ENCODE measurements around the gene PLEKHB2. TPM values are rescaled to one million over a fixed set of nuclear protein-coding genes. Genes with fewer than 3 reads are reported as not detected.

PLEKHB2 gene
- total and polyA plus RNA-seq, 2 of the 8 experiments (the other 6 are each of a cell fraction or from before 2014, with no cell fraction given), result 42.4 to 54.8 TPM

- Histone ChIP-seq H3K79me2 (ENCODE audit: control insufficient read depth in 1 of 2, insufficient read depth in 2 of 2, low read length in 2 of 2) (peaks cover 0 to 81% of the 10 kb centered on the region in 2 experiments), H3K9ac (replicated peaks in 1 of 4; ENCODE audit: extremely low read depth in 1 of 4, low read depth in 3 of 4, low read length in 3 of 4) (no peak overlapping the region), H4K20me1 (replicated peaks in 1 of 2; ENCODE audit: control insufficient read depth in 1 of 2, insufficient read depth in 2 of 2, low read length in 2 of 2) (peaks cover 23 to 42% of the 10 kb centered on the region in 2 experiments), H3K56ac (replicated peaks; ENCODE audit: insufficient read length, low read depth, low read length) (no peak overlapping the region), H3K18ac (ENCODE audit: extremely low read depth, low read length) (no peak overlapping the region), H2BK5ac (ENCODE audit: low read depth, low read length) (no peak overlapping the region), H4K8ac (ENCODE audit: extremely low read depth, insufficient read depth, low read length) (peak overlapping the region; percentile 31; the same call in 1 of the 2 replicates), H4K91ac (replicated peaks; ENCODE audit: insufficient read length, low read length) (no peak overlapping the region), H4K5ac (ENCODE audit: insufficient read length, low read depth, low read length) (no peak overlapping the region), H2AFZ (ENCODE audit: low read length) (no peak overlapping the region), H3K36me3 (ENCODE audit: control insufficient read depth in 2 of 4, insufficient read depth in 4 of 4, low read length in 3 of 4) (peaks cover 5 to 62% (median 23%) of the 10 kb centered on the region in 4 experiments; a peak in 7 of 8 replicates), H3K27me3 (replicated peaks in 1 of 4; ENCODE audit: control insufficient read depth in 3 of 4, extremely low read depth in 1 of 4, insufficient read depth in 3 of 4, low read length in 3 of 4) (no peaks in the 10 kb centered on the region), H3K4me1 (replicated peaks in 1 of 4; ENCODE audit: control insufficient read depth in 3 of 4, insufficient read depth in 4 of 4, low read length in 3 of 4) (peaks cover 0 to 2% (median 0%) of the 10 kb centered on the region in 4 experiments; a peak in 1 of 7 replicates), H3K14ac (ENCODE audit: insufficient read length) (no peak overlapping the region), H3K23me2 (ENCODE audit: low read depth, low read length) (no peaks in the 10 kb centered on the region), H3K27ac (ENCODE audit: low read depth, low read length) (no peak overlapping the region), H2BK15ac (ENCODE audit: low read length) (no peak overlapping the region), H3K9me3 (ENCODE audit: insufficient read depth in 2 of 2, low read depth in 1 of 2, low read length in 1 of 2) (no peaks in the 10 kb centered on the region), H2AK5ac (ENCODE audit: low read depth, low read length) (no peak overlapping the region), H3K4ac (replicated peaks; ENCODE audit: insufficient read length, low read depth, low read length) (no peak overlapping the region), H3K4me2 (ENCODE audit: insufficient read depth in 1 of 2, low read depth in 2 of 2, low read length in 2 of 2) (no peak overlapping the region), H2BK12ac (ENCODE audit: low read depth, low read length) (no peak overlapping the region), H3K23ac (ENCODE audit: insufficient read length) (no peak overlapping the region), H3K79me1 (ENCODE audit: low read depth, low read length) (peaks cover 23% of the 10 kb centered on the region), H3K4me3 (ENCODE audit: extremely low read depth in 1 of 4, insufficient read depth in 2 of 4, low read depth in 3 of 4, low read length in 4 of 4) (no peak overlapping the region), H2BK20ac (ENCODE audit: low read length) (no peak overlapping the region), H2BK120ac (replicated peaks; ENCODE audit: low read depth, low read length) (no peak overlapping the region)
- FAIRE-seq, result no peak
- ChIA-PET POLR2A (ENCODE audit: partially characterized antibody) (interaction anchor here (0.6 to 1.5 kb wide), 3 partner anchors 9 to 235 kb away, joined by 3 to 7 read pairs (median 4); partner anchors contain the start of gene FAM168B), CTCF (ENCODE audit: partially characterized antibody) (interaction anchor here (1.4 to 2.2 kb wide), 2 partner anchors 15 to 18 kb away, joined by 3 to 12 read pairs; no protein-coding TSS in a partner anchor)
- 92% methylated on average over 4 of the region's 4 CpGs; no CpG with 5 or more reads in 1 of the 2 experiments for WGBS, 2 experiments (ENCODE audit: extremely low coverage in 1 of 2, insufficient coverage in 1 of 2, insufficient read length in 1 of 2, insufficient replicate concordance in 2 of 2, low coverage in 1 of 2, low lambda C conversion rate in 2 of 2, missing lambda C conversion rate in 1 of 2)
- DNase-seq (ENCODE audit: low read depth in 1 of 2, low spot score in 2 of 2), result no peak
- no peak for TF ChIP-seq ATF3 (IDR thresholded peaks at IDR 0.05; ENCODE audit: insufficient read depth, low read depth, low read length)
- no peak for TF ChIP-seq TCF12 (IDR thresholded peaks at IDR 0.05; ENCODE audit: low read depth, low read length)
- TF ChIP-seq POU5F1 (IDR thresholded peaks at IDR 0.05; ENCODE audit: low read depth, low read length), result no peak
- no peak for TF ChIP-seq TEAD4 (IDR thresholded peaks at IDR 0.05; ENCODE audit: low read depth, low read length)
- no peak for TF ChIP-seq CHD1 (IDR thresholded peaks at IDR 0.05; ENCODE audit: low read depth, low read length)
- no peak for TF ChIP-seq E2F6 (IDR thresholded peaks at IDR 0.05)
- no peak for TF ChIP-seq SP4 (IDR thresholded peaks at IDR 0.05; ENCODE audit: low read length)
- TF ChIP-seq FOSL1 (IDR thresholded peaks at IDR 0.05; ENCODE audit: insufficient read depth, low read depth, low read length), result no peak
- TF ChIP-seq CTCF (IDR thresholded peaks at IDR 0.05; ENCODE audit: control extremely low read depth in 1 of 3, insufficient read depth in 1 of 3, low read depth in 1 of 3, low read length in 3 of 3), result no peak
- no peak for TF ChIP-seq HDAC2 (IDR thresholded peaks at IDR 0.05; ENCODE audit: borderline replicate concordance in 1 of 2, low read depth in 2 of 2, low read length in 2 of 2)
Observed at GRCh38 chr2:131058920-131059319, 46.2 kb upstream of the PLEKHB2 start.
